Measurements from ENCODE around the gene SLC44A5. TPM values are rescaled to one million over a fixed set of nuclear protein-coding genes. Genes with fewer than 3 reads are reported as not detected.

SLC44A5 gene
- total and polyA plus RNA-seq, 2 donors, result 0.05 to 1.5 TPM

DNA sequence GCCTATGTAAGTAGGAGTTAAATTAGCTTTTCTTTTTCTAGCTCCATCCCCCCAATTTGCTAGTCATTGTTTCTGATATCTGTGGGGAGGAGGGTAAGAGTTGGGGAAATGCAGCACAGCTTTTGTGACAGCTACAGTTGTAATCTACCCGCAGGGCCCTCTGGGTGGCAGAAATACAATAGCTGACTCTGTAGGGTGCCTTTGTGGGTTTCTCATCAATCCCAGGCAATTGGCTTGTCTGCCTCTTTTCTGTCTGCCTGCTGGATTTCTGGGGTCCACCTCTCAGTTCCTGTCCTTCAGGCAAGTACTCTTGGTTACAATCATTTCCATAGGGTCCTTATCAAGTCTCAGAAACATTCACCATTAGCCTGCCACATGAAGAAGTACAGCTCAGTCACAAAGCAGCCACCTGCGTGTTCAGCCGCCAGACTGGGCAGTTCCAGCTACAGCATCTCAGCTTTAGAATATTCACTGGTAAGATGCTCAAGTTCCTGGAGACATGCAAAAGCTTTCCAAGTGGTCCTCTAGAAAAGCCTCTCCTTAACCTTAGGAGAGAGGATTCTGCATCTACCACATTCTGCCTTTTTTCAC lies 19.2 kb upstream of the SLC44A5 start:
- WGBS, result 48% methylated on average over 3 of the region's 3 CpGs
- no peaks in the 10 kb centered on the region for H3K36me3 ChIP-seq (ENCODE audit: control insufficient read depth in 2 of 2, insufficient read depth in 2 of 2, low read length in 1 of 2)

DNA sequence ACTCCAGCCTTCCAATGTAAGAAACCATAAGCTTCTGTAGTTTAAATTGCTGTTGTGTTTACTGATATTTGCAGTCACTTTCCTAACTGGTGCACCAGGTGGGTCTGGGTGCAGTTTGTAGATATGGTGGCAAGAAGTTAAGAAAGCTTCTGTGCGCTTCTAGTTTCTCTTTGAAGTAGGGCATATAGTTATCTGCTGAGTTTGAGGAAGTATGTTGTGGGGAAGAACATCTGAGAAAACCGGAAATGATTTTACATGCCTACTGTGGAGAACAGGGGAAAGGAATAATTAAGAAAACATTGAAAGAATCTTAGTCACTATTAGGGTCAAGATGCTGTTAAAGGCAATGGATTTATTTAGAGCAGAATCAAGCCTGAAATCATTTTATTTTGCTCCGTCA lies 14.9 kb upstream of the SLC44A5 start:
- no peak overlapping the region for H3K27ac ChIP-seq (ENCODE audit: low read depth in 1 of 2, low read length in 1 of 2)
- H3K4me1 ChIP-seq (ENCODE audit: control insufficient read depth in 2 of 2, insufficient read depth in 2 of 2, low read length in 2 of 2), result no peaks in the 10 kb centered on the region
- no peaks in the 10 kb centered on the region for H3K36me3 ChIP-seq (ENCODE audit: control insufficient read depth in 2 of 2, insufficient read depth in 2 of 2, low read length in 1 of 2)
- H3K27me3 ChIP-seq (ENCODE audit: control insufficient read depth in 2 of 2, insufficient read depth in 1 of 2, low read length in 1 of 2), result no peaks in the 10 kb centered on the region
- no peaks in the 10 kb centered on the region for H3K9me3 ChIP-seq (ENCODE audit: control insufficient read depth in 2 of 2, insufficient read depth in 1 of 2, low read length in 1 of 2)
- DNase-seq (ENCODE audit: low read depth in 6 of 9, low spot score in 9 of 9), result no peak
- 54% methylated on average over 3 of the region's 3 CpGs for WGBS
- no peak overlapping the region for H3K4me3 ChIP-seq (ENCODE audit: low read length in 2 of 2)

More for the DNA sequence above, 19.2 kb upstream of the SLC44A5 start:
- no peak for DNase-seq (ENCODE audit: low read depth in 6 of 9, low spot score in 9 of 9)
- Histone ChIP-seq H3K27me3 (ENCODE audit: control insufficient read depth in 2 of 2, insufficient read depth in 1 of 2, low read length in 1 of 2) (no peaks in the 10 kb centered on the region), H3K27ac (ENCODE audit: low read depth in 1 of 2, low read length in 1 of 2) (no peak overlapping the region), H3K4me3 (ENCODE audit: low read length in 2 of 2) (no peak overlapping the region), H3K4me1 (ENCODE audit: control insufficient read depth in 2 of 2, insufficient read depth in 2 of 2, low read length in 2 of 2) (no peaks in the 10 kb centered on the region), H3K9me3 (ENCODE audit: control insufficient read depth in 2 of 2, insufficient read depth in 1 of 2, low read length in 1 of 2) (no peaks in the 10 kb centered on the region)

DNA sequence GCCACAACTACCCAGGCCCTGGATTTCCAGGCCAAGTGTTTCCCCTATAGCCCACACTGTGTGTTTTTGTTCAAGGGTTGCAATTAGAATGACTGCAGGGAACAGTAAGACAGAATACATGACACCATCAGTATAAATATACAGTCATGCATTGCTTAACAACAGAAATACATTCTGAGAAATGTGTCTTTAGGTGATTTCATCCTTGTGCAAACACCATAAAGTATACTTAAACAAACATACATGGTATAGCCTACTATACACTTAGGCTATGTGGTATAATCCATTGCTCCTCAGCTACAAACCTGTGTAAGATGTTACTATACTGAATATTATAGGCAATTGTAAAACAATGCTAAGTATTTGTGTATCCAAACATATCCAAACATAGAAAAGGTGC lies 7.5 kb upstream of the SLC44A5 start:
- Histone ChIP-seq H3K4me3 (ENCODE audit: low read length in 2 of 2) (no peak overlapping the region), H3K36me3 (ENCODE audit: control insufficient read depth in 2 of 2, insufficient read depth in 2 of 2, low read length in 1 of 2) (no peaks in the 10 kb centered on the region), H3K4me1 (ENCODE audit: control insufficient read depth in 2 of 2, insufficient read depth in 2 of 2, low read length in 2 of 2) (peaks cover 2 to 20% of the 10 kb centered on the region in 2 donors), H3K27ac (ENCODE audit: low read depth in 1 of 2, low read length in 1 of 2) (no peak overlapping the region), H3K27me3 (ENCODE audit: control insufficient read depth in 2 of 2, insufficient read depth in 1 of 2, low read length in 1 of 2) (peaks cover 25 to 53% of the 10 kb centered on the region in 2 donors), H3K9me3 (ENCODE audit: control insufficient read depth in 2 of 2, insufficient read depth in 1 of 2, low read length in 1 of 2) (peaks cover 0 to 8% of the 10 kb centered on the region in 2 donors)
- DNase-seq (ENCODE audit: low read depth in 6 of 9, low spot score in 9 of 9), result no peak

DNA sequence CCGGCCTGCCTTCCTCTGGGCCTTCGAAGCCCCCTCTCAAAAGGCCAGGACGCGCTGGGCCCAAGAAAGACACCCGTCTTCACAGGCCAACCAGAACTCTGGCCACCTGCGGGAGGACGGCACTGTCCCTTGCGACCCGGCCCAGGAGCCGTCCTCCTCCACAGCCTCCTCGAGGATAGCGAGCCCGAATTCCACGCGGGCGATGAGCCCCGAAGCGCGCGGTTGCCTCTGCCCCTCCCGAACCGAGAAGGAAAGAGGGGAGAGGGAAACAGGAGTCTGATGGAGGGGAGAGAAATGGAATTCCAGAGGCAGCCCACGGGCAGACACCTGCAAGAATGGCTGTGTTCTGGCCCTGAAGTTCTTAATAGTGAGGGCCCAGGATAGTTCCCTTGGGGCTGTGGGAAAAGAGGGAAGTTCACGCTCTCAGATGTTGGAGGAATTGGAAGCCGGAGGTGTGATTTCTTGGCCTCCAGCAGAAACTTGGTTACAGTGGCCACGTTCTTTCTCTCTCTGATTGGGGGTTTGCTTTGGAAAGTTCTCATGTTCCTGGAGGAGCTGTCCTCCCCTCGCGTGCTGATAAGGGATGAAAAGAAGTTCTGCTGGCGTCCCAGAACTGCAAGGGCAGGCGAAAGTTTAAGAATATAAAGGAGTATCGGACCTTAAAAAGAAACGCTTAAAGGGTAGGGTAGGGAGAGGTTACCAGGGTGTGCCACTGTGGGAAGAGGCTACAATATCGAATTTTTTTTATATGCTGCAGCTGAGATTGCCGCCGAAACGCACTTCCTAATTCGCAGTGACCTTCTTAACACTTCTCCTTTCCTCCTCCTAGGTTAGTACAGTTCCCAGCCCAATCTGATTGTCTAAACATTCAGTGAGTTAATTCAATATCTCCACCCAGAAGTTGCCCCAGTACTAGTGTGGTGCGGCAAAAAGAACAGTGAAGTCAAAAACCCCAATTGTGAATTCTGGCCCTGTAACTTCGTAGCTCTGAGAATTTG lies 5.8 kb upstream of the SLC44A5 start:
- H3K36me3 ChIP-seq (ENCODE audit: control insufficient read depth in 2 of 2, insufficient read depth in 2 of 2, low read length in 1 of 2), result no peaks in the 10 kb centered on the region
- peaks cover 28 to 59% of the 10 kb centered on the region in 2 donors for H3K27me3 ChIP-seq (ENCODE audit: control insufficient read depth in 2 of 2, insufficient read depth in 1 of 2, low read length in 1 of 2)
- DNase-seq (ENCODE audit: low read depth in 6 of 9, low spot score in 9 of 9), result peak in 1 of 9 donors; percentile 8

DNA sequence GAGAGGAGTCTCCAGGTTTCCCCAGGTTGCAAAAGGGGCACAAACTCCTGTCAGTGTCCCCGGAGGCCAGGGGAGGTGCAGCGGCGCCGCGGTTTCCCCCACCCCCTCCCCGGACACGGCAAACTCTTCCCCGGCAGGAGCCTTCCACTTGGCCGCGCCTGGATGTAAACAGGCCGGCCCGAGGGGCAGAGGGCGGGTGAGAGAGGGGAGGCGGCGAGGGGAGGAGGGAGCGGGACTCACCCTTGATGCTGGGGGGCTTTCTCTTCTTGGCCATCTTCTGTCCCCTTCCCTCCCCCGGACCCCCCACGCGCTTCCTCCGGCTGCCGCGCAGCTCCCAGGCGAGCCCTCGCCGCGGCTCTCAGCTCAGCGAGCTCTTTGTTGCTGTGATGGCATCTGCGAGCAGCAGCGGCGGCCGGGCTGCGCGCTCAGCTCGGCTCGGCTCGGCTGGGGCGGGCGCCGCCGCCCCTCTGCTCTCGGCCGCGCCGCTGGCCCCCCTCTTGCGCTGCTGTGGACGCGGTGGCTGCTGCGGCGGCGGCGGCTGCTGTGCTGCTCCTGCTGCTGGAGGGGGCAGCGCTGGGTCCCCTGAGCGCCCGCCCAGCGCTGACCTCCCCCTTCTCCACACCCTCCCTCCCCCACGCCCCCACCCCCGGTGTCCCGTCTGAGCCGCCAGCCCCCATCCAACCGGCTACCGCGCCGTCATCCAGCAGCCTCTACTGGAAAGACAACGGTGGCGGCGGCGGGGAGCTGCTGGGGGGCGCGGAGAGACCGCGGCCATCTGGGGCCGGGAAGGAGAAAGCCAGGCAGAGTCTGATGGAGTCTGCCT lies 4.9 kb upstream of the SLC44A5 start:
- Histone ChIP-seq H3K4me1 (ENCODE audit: control insufficient read depth in 2 of 2, insufficient read depth in 2 of 2, low read length in 2 of 2) (peaks cover 2 to 20% of the 10 kb centered on the region in 2 donors), H3K27me3 (ENCODE audit: control insufficient read depth in 2 of 2, insufficient read depth in 1 of 2, low read length in 1 of 2) (peaks cover 28 to 59% of the 10 kb centered on the region in 2 donors), H3K36me3 (ENCODE audit: control insufficient read depth in 2 of 2, insufficient read depth in 2 of 2, low read length in 1 of 2) (no peaks in the 10 kb centered on the region), H3K4me3 (ENCODE audit: low read length in 2 of 2) (peak overlapping the region in 1 of 2 donors; percentile 32), H3K9me3 (ENCODE audit: control insufficient read depth in 2 of 2, insufficient read depth in 1 of 2, low read length in 1 of 2) (peaks cover 0 to 8% of the 10 kb centered on the region in 2 donors), H3K27ac (ENCODE audit: low read depth in 1 of 2, low read length in 1 of 2) (no peak overlapping the region)
- peak in 2 of 9 donors; percentile 12 to 43 for DNase-seq (ENCODE audit: low read depth in 6 of 9, low spot score in 9 of 9)
- 1% methylated on average over 72 of the region's 72 CpGs for WGBS

More for the DNA sequence above, 5.8 kb upstream of the SLC44A5 start:
- H3K4me1 ChIP-seq (ENCODE audit: control insufficient read depth in 2 of 2, insufficient read depth in 2 of 2, low read length in 2 of 2), result peaks cover 2 to 20% of the 10 kb centered on the region in 2 donors
- H3K9me3 ChIP-seq (ENCODE audit: control insufficient read depth in 2 of 2, insufficient read depth in 1 of 2, low read length in 1 of 2), result peaks cover 0 to 8% of the 10 kb centered on the region in 2 donors
- WGBS, result 6% methylated on average over 39 of the region's 39 CpGs
- H3K27ac ChIP-seq (ENCODE audit: low read depth in 1 of 2, low read length in 1 of 2), result no peak overlapping the region
- no peak overlapping the region for H3K4me3 ChIP-seq (ENCODE audit: low read length in 2 of 2)

DNA sequence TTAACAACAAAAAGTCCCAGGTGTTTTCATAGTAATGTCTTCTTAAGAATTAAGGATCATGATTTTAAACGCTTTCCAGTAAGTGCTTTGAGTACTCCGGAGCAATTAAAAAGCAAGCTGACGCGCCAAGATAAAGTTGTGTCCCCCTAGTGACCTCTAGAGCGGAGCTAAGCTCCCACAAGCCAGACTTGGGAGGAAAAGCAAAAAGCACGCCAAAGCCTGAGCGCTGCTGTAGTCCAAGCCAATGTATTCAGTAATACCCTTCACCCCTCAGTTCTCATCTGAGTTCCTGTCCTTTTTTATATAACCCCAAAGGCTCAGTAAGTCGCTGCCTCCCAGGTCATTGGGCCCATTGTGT lies 3.5 kb upstream of the SLC44A5 start:
- no peak overlapping the region for H3K4me3 ChIP-seq (ENCODE audit: low read length in 2 of 2)
- peaks cover 0 to 8% of the 10 kb centered on the region in 2 donors for H3K9me3 ChIP-seq (ENCODE audit: control insufficient read depth in 2 of 2, insufficient read depth in 1 of 2, low read length in 1 of 2)
- peaks cover 28 to 59% of the 10 kb centered on the region in 2 donors for H3K27me3 ChIP-seq (ENCODE audit: control insufficient read depth in 2 of 2, insufficient read depth in 1 of 2, low read length in 1 of 2)
- H3K27ac ChIP-seq (ENCODE audit: low read depth in 1 of 2, low read length in 1 of 2), result no peak overlapping the region
- H3K36me3 ChIP-seq (ENCODE audit: control insufficient read depth in 2 of 2, insufficient read depth in 2 of 2, low read length in 1 of 2), result no peaks in the 10 kb centered on the region
- no peak for DNase-seq (ENCODE audit: low read depth in 6 of 9, low spot score in 9 of 9)
- peaks cover 2 to 20% of the 10 kb centered on the region in 2 donors for H3K4me1 ChIP-seq (ENCODE audit: control insufficient read depth in 2 of 2, insufficient read depth in 2 of 2, low read length in 2 of 2)
- 5% methylated on average over 8 of the region's 8 CpGs for WGBS

DNA sequence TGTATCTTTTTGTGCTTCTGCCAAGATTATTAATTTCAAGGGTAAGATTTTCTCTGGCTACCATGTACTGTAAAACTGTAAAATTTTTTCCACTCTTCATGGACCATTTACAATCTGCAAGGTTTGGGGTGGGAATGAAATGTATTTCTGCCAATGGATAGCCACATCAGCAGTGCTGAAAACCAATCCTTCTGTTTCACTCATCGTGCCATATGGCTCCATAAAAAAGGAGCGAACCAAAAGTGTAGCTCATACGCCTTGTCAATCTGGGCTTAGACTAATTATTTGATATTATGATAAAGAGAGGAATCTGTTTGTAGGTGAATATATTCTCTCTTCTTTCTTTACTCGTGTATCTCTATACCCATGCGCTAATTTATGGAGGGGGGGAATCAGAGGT lies 3.0 kb upstream of the SLC44A5 start:
- Histone ChIP-seq H3K4me1 (ENCODE audit: control insufficient read depth in 2 of 2, insufficient read depth in 2 of 2, low read length in 2 of 2) (peaks cover 2 to 20% of the 10 kb centered on the region in 2 donors), H3K36me3 (ENCODE audit: control insufficient read depth in 2 of 2, insufficient read depth in 2 of 2, low read length in 1 of 2) (no peaks in the 10 kb centered on the region), H3K9me3 (ENCODE audit: control insufficient read depth in 2 of 2, insufficient read depth in 1 of 2, low read length in 1 of 2) (peaks cover 0 to 8% of the 10 kb centered on the region in 2 donors), H3K27me3 (ENCODE audit: control insufficient read depth in 2 of 2, insufficient read depth in 1 of 2, low read length in 1 of 2) (peaks cover 28 to 56% of the 10 kb centered on the region in 2 donors), H3K4me3 (ENCODE audit: low read length in 2 of 2) (no peak overlapping the region), H3K27ac (ENCODE audit: low read depth in 1 of 2, low read length in 1 of 2) (no peak overlapping the region)
- DNase-seq (ENCODE audit: low read depth in 6 of 9, low spot score in 9 of 9), result no peak
- WGBS, result 61% methylated on average over 5 of the region's 5 CpGs

DNA sequence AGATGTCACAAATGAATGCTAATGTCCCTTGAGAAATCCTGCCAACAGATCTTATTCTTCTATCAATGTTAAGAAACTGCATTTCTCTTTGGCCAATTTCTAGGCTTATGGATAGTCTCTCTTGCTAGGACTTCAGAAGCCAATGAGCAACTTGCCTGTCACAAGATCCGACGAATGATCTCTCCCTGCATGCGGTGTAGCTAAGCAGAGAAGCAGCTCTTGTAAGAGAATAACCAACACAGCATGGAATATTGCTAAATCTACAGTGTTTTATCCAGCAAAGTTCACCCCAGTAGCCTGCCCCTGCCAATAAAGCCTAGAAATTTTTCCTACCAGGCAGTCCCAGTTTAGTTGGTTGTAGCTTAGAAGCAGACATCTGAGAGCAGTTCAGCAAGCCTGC lies 2.1 kb upstream of the SLC44A5 start:
- H3K27me3 ChIP-seq (ENCODE audit: control insufficient read depth in 2 of 2, insufficient read depth in 1 of 2, low read length in 1 of 2), result peaks cover 24 to 50% of the 10 kb centered on the region in 2 donors
- DNase-seq (ENCODE audit: low read depth in 6 of 9, low spot score in 9 of 9), result no peak
- H3K36me3 ChIP-seq (ENCODE audit: control insufficient read depth in 2 of 2, insufficient read depth in 2 of 2, low read length in 1 of 2), result no peaks in the 10 kb centered on the region
- H3K9me3 ChIP-seq (ENCODE audit: control insufficient read depth in 2 of 2, insufficient read depth in 1 of 2, low read length in 1 of 2), result peaks cover 0 to 8% of the 10 kb centered on the region in 2 donors
- H3K4me1 ChIP-seq (ENCODE audit: control insufficient read depth in 2 of 2, insufficient read depth in 2 of 2, low read length in 2 of 2), result peaks cover 2 to 20% of the 10 kb centered on the region in 2 donors
- WGBS, result 71% methylated on average over 3 of the region's 3 CpGs
- H3K4me3 ChIP-seq (ENCODE audit: low read length in 2 of 2), result no peak overlapping the region
- H3K27ac ChIP-seq (ENCODE audit: low read depth in 1 of 2, low read length in 1 of 2), result no peak overlapping the region

Measured in thymus (tissue), 11 donors.